B cell (primary cell): Measurements from ENCODE around the gene NOP9.

ENCODE experiments used
- CTCF ChIP-seq: fragments of 200-600 bp; IDR thresholded peaks from one replicate; pipeline ENCODE4 v1.8.0; 2022; ENCODE audit warnings: antibody characterized with exemption, mild to moderate bottlenecking
- EZH2 ChIP-seq: IDR thresholded peaks from 2 replicates; pipeline ENCODE4 v1.6.1; 2012; ENCODE audit warnings: borderline replicate concordance, low read depth, mild to moderate bottlenecking, moderate library complexity, low read length; ENCODE audit not compliant: insufficient read depth, poor library complexity, severe bottlenecking

- no peak for TF ChIP-seq CTCF
- TF ChIP-seq EZH2 = no peak
These were observed 44.2 kb upstream of the NOP9 start for GRCh38 chr14:24255438-24255837.
